MCF 10A (cell line): ENCODE measurements around the gene PICK1. TPM values are rescaled to one million over a fixed set of nuclear protein-coding genes. Genes with fewer than 3 reads are reported as not detected.

Source experiments
- BruUV-seq: library from RNA; stranded (reverse); fragments of 400-500 nt; replicated peaks from 2 replicates; lab custom pipeline; 2021; lab: Mats Ljungman, UMichigan
- CTCF ChIA-PET: fragments of 300-600 bp; sonication (Branson Sonifier 250); formaldehyde crosslinking; extraction: SDS; loops from one replicate; lab custom pipeline; 2021; ENCODE audit warnings: antibody characterized with exemption, inconsistent platforms; lab: Yijun Ruan, JAX
- POLR2A ChIA-PET: fragments of 300-600, 350-650 bp; sonication (Branson Sonifier 250); formaldehyde crosslinking; extraction: SDS; loops from one replicate; lab custom pipeline; 2020; ENCODE audit warnings: antibody characterized with exemption, inconsistent platforms; lab: Yijun Ruan, JAX
- DNase-seq: peaks from one replicate; pipeline ENCODE4 v3.0.0-alpha.2; 2018; ENCODE audit not compliant: unreplicated experiment
- H3K27ac Mint-ChIP-seq: one replicate; pipeline ENCODE4 v1.8.0; 2022; ENCODE audit warnings: mild to moderate bottlenecking, low read depth, mixed read lengths; ENCODE audit not compliant: unreplicated experiment
- H3K27me3 Mint-ChIP-seq: one replicate; pipeline ENCODE4 v1.8.0; 2022; ENCODE audit warnings: mixed read lengths; ENCODE audit not compliant: insufficient read depth, unreplicated experiment
- H3K36me3 Mint-ChIP-seq: one replicate; pipeline ENCODE4 v1.8.0; 2022; ENCODE audit warnings: mild to moderate bottlenecking, moderate library complexity, mixed read lengths; ENCODE audit not compliant: insufficient read depth, unreplicated experiment
- H3K4me1 Mint-ChIP-seq: one replicate; pipeline ENCODE4 v1.8.0; 2022; ENCODE audit warnings: mixed read lengths; ENCODE audit not compliant: insufficient read depth, unreplicated experiment
- H3K4me3 Mint-ChIP-seq: one replicate; pipeline ENCODE4 v1.8.0; 2022; ENCODE audit warnings: mild to moderate bottlenecking, moderate library complexity, mixed read lengths; ENCODE audit not compliant: unreplicated experiment
- H3K9me3 Mint-ChIP-seq: one replicate; pipeline ENCODE4 v1.8.0; 2022; ENCODE audit warnings: mixed read lengths; ENCODE audit not compliant: unreplicated experiment
- CTCF ChIP-seq: fragments of 200-600 bp; IDR thresholded peaks from one replicate; pipeline ENCODE4 v1.8.0; 2022; ENCODE audit warnings: antibody characterized with exemption, mild to moderate bottlenecking; ENCODE audit not compliant: unreplicated experiment
- intact Hi-C: fragments of 100-400 bp; cut with micrococcal nuclease; formaldehyde crosslinking; loops from 2 replicates; pipeline ENCODE4 v1.14.1; 2022
- total RNA-seq: library from RNA; stranded (reverse); gene quantifications from 2 replicates; pipeline ENCODE4 v1.2.3, GENCODE V29; 2022

The PICK1 gene
- total RNA-seq, 1 experiment from 2014 or later, result 40.6 TPM

GRCh38 chr22:38017939-38018885 lies 39.0 kb upstream of the PICK1 start:
- BruUV-seq, result no TSS peak
- no peak overlapping the region for H3K4me3 Mint-ChIP-seq
- H3K27me3 Mint-ChIP-seq, result no peaks in the 10 kb centered on the region
- DNase-seq, result no peak
- ChIA-PET CTCF (interaction anchor here (0.6 to 1.0 kb wide), 2 partner anchors 155 to 197 kb away, joined by 3 read pairs; no protein-coding TSS in a partner anchor), POLR2A (interaction anchor here (0.7 kb wide), 1 partner anchor 343 kb away, joined by 3 read pairs; no protein-coding TSS in a partner anchor)
- peaks cover under 1% of the 10 kb centered on the region for H3K4me1 Mint-ChIP-seq
- intact Hi-C loops, result no loop called here
- H3K27ac Mint-ChIP-seq, result no peak overlapping the region
- no peak for TF ChIP-seq CTCF
- H3K36me3 Mint-ChIP-seq, result no peaks in the 10 kb centered on the region
- no peaks in the 10 kb centered on the region for H3K9me3 Mint-ChIP-seq

GRCh38 chr22:38018938-38019827 lies 38.0 kb upstream of the PICK1 start:
- DNase-seq, result no peak
- Mint-ChIP-seq H3K27me3 (no peaks in the 10 kb centered on the region), H3K36me3 (no peaks in the 10 kb centered on the region), H3K4me3 (no peak overlapping the region), H3K4me1 (no peaks in the 10 kb centered on the region), H3K9me3 (no peaks in the 10 kb centered on the region), H3K27ac (no peak overlapping the region)
- no peak for TF ChIP-seq CTCF
- ChIA-PET POLR2A (no interaction called here), CTCF (interaction anchor here (0.6 kb wide), 1 partner anchor 198 kb away, joined by 3 read pairs; no protein-coding TSS in a partner anchor)
- intact Hi-C loops, result no loop called here
- no TSS peak for BruUV-seq

- no peak overlapping the region for H3K4me3 Mint-ChIP-seq
- H3K36me3 Mint-ChIP-seq, result no peaks in the 10 kb centered on the region
- H3K9me3 Mint-ChIP-seq, result no peaks in the 10 kb centered on the region
- no peak for TF ChIP-seq CTCF
- no peaks in the 10 kb centered on the region for H3K4me1 Mint-ChIP-seq
- ChIA-PET CTCF (interaction anchor here (0.6 kb wide), 1 partner anchor 39 kb away, joined by 3 read pairs; no protein-coding TSS in a partner anchor), POLR2A (no interaction called here)
- BruUV-seq, result no TSS peak
- H3K27me3 Mint-ChIP-seq, result peaks cover 8% of the 10 kb centered on the region
- no peak overlapping the region for H3K27ac Mint-ChIP-seq
- intact Hi-C loops, result no loop called here
- DNase-seq, result no peak
Measured at GRCh38 chr22:38021206-38021605, 36.0 kb upstream of the PICK1 start.

GRCh38 chr22:38023045-38023444 lies 34.2 kb upstream of the PICK1 start:
- intact Hi-C loops, result no loop called here
- no peak for TF ChIP-seq CTCF
- Mint-ChIP-seq H3K4me1 (no peaks in the 10 kb centered on the region), H3K27me3 (peaks cover 8% of the 10 kb centered on the region), H3K4me3 (no peak overlapping the region), H3K27ac (no peak overlapping the region), H3K36me3 (no peaks in the 10 kb centered on the region), H3K9me3 (no peaks in the 10 kb centered on the region)
- no TSS peak for BruUV-seq
- DNase-seq, result no peak
- ChIA-PET POLR2A (no interaction called here), CTCF (no interaction called here)
